Right lobe of liver (tissue), 4 donors: Measurements from ENCODE around the gene ANGPTL2.

Source experiments
- CTCF ChIP-seq, 4 donors: fragments of 200-600 bp in 3 of 4; fragments of 450-650 bp in 1 of 4; IDR thresholded peaks; one replicate each; pipeline versions ENCODE4 v1.5.1 to v1.8.0; 2016 to 2022; ENCODE audit warnings: antibody characterized with exemption in 4 of 4, mild to moderate bottlenecking in 2 of 4
- POLR2A ChIP-seq: fragments of 450-650 bp; IDR thresholded peaks from one replicate; pipeline ENCODE4 v1.6.1; 2017; ENCODE audit warnings: antibody characterized with exemption, mild to moderate bottlenecking
- donor health status: DM: no; HTN: no; CAD: no.
- donor health status: DM: no; HTN: no; CAD: no.
- donor health status: DM: no; HTN: yes; CAD: no.

GRCh38 chr9:127074561-127075548, 47.6 kb downstream of the ANGPTL2 start:
- no peak for TF ChIP-seq CTCF (IDR thresholded peaks at IDR 0.05)
- TF ChIP-seq POLR2A: no peak
